ENCODE measurements around the gene CNN2. TPM values are rescaled to one million over a fixed set of nuclear protein-coding genes. Genes with fewer than 3 reads are reported as not detected.

Gene CNN2
- total and polyA plus RNA-seq, 9 of the 15 experiments (the other 6 are each of a cell fraction or from before 2014, with no cell fraction given): 12.1 to 174 (median 52.7) TPM

DNA sequence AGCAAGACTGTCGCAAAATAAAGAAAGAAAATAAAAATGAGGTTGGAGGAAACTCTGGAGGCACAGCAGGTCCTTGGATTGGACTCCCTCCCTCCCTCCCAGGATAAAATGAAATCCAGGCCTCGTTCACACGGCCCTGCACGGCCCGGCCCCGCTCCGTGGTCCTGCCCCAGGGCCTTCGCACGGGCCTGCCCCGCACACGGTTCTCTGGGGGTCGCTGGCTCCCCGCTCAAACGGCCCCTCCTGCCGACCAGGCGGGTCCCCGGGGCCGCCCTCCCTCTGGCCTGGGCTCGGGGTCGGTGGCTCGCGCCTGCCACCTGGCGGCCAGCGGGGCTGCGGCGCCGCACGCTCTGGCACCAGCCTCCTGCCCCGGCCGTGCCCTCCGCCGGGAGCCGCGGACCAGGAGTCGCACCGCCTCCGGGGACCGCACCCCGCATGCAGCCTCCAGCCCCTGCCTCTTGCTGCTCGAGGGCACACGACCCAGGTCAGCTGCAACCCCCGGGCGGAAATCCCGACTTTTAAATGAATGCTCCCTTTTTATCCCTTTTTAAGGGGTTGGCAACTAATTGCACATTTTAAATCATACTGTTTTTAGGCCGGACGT is 43.7 kb upstream of the CNN2 start (continued):
- TF ChIP-seq BDP1 (IDR thresholded peaks at IDR 0.05; ENCODE audit: insufficient read depth, insufficient read length) (no peak), ZNF354B (CRISPR knock-in tag; IDR thresholded peaks at IDR 0.05) (no peak), POLR2G (IDR thresholded peaks at IDR 0.05; ENCODE audit: low read depth, low read length) (peak; percentile 69), ZC3H8 (IDR thresholded peaks at IDR 0.05) (no peak), RFX1 (IDR thresholded peaks at IDR 0.05) (no peak), L3MBTL2 (IDR thresholded peaks at IDR 0.05) (peak; percentile 74), CTBP1 (IDR thresholded peaks at IDR 0.05; ENCODE audit: borderline replicate concordance) (peak; percentile 91), SRF (CRISPR knock-in tag; IDR thresholded peaks at IDR 0.05) (no peak), POLR2AphosphoS5 (IDR thresholded peaks at IDR 0.05; ENCODE audit: control insufficient read depth, insufficient read depth, low read depth, low read length) (no peak), CREB1 (IDR thresholded peaks at IDR 0.05) (no peak), CREB1 (CRISPR knock-in tag; IDR thresholded peaks at IDR 0.05) (no peak), GTF2F1 (IDR thresholded peaks at IDR 0.05; ENCODE audit: low read depth, low read length) (no peak), ZNF431 (CRISPR knock-in tag; IDR thresholded peaks at IDR 0.05) (no peak), BCL6 (CRISPR knock-in tag; IDR thresholded peaks at IDR 0.05) (no peak), ZNF77 (CRISPR knock-in tag; IDR thresholded peaks at IDR 0.05) (no peak), ETV6 (IDR thresholded peaks at IDR 0.05; ENCODE audit: borderline replicate concordance in 1 of 2, low read depth in 2 of 2, low read length in 1 of 2) (no peak), ETV6 (CRISPR knock-in tag; IDR thresholded peaks at IDR 0.05; ENCODE audit: borderline replicate concordance) (no peak), EGR1 (conservative IDR thresholded peaks at IDR 0.05) (no peak)
- TF ChIP-seq, protein P1, sequence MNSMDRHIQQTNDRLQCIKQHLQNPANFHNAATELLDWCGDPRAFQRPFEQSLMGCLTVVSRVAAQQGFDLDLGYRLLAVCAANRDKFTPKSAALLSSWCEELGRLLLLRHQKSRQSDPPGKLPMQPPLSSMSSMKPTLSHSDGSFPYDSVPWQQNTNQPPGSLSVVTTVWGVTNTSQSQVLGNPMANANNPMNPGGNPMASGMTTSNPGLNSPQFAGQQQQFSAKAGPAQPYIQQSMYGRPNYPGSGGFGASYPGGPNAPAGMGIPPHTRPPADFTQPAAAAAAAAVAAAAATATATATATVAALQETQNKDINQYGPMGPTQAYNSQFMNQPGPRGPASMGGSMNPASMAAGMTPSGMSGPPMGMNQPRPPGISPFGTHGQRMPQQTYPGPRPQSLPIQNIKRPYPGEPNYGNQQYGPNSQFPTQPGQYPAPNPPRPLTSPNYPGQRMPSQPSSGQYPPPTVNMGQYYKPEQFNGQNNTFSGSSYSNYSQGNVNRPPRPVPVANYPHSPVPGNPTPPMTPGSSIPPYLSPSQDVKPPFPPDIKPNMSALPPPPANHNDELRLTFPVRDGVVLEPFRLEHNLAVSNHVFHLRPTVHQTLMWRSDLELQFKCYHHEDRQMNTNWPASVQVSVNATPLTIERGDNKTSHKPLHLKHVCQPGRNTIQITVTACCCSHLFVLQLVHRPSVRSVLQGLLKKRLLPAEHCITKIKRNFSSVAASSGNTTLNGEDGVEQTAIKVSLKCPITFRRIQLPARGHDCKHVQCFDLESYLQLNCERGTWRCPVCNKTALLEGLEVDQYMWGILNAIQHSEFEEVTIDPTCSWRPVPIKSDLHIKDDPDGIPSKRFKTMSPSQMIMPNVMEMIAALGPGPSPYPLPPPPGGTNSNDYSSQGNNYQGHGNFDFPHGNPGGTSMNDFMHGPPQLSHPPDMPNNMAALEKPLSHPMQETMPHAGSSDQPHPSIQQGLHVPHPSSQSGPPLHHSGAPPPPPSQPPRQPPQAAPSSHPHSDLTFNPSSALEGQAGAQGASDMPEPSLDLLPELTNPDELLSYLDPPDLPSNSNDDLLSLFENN (IDR thresholded peaks at IDR 0.05; ENCODE audit: low read depth in 2 of 2, low read length in 2 of 2): no peak
- TF ChIP-seq, protein P2, sequence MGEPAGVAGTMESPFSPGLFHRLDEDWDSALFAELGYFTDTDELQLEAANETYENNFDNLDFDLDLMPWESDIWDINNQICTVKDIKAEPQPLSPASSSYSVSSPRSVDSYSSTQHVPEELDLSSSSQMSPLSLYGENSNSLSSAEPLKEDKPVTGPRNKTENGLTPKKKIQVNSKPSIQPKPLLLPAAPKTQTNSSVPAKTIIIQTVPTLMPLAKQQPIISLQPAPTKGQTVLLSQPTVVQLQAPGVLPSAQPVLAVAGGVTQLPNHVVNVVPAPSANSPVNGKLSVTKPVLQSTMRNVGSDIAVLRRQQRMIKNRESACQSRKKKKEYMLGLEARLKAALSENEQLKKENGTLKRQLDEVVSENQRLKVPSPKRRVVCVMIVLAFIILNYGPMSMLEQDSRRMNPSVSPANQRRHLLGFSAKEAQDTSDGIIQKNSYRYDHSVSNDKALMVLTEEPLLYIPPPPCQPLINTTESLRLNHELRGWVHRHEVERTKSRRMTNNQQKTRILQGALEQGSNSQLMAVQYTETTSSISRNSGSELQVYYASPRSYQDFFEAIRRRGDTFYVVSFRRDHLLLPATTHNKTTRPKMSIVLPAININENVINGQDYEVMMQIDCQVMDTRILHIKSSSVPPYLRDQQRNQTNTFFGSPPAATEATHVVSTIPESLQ (CRISPR knock-in tag; IDR thresholded peaks at IDR 0.05): no peak
- TF ChIP-seq, protein P3, sequence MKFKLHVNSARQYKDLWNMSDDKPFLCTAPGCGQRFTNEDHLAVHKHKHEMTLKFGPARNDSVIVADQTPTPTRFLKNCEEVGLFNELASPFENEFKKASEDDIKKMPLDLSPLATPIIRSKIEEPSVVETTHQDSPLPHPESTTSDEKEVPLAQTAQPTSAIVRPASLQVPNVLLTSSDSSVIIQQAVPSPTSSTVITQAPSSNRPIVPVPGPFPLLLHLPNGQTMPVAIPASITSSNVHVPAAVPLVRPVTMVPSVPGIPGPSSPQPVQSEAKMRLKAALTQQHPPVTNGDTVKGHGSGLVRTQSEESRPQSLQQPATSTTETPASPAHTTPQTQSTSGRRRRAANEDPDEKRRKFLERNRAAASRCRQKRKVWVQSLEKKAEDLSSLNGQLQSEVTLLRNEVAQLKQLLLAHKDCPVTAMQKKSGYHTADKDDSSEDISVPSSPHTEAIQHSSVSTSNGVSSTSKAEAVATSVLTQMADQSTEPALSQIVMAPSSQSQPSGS (CRISPR knock-in tag; IDR thresholded peaks at IDR 0.05): no peak
- TF ChIP-seq, protein P4, sequence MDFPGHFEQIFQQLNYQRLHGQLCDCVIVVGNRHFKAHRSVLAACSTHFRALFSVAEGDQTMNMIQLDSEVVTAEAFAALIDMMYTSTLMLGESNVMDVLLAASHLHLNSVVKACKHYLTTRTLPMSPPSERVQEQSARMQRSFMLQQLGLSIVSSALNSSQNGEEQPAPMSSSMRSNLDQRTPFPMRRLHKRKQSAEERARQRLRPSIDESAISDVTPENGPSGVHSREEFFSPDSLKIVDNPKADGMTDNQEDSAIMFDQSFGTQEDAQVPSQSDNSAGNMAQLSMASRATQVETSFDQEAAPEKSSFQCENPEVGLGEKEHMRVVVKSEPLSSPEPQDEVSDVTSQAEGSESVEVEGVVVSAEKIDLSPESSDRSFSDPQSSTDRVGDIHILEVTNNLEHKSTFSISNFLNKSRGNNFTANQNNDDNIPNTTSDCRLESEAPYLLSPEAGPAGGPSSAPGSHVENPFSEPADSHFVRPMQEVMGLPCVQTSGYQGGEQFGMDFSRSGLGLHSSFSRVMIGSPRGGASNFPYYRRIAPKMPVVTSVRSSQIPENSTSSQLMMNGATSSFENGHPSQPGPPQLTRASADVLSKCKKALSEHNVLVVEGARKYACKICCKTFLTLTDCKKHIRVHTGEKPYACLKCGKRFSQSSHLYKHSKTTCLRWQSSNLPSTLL (IDR thresholded peaks at IDR 0.05): no peak
